Iris pigment epithelial cell (primary cell): ENCODE results near the gene SLC7A9.

ENCODE experiments used
- DNase-seq: peaks from one replicate; pipeline ENCODE4 v3.0.0-alpha.2; 2011; ENCODE audit warnings: low read depth

SLC7A9 gene

GRCh38 chr19:32824916-32825608 lies 44.5 kb downstream of the SLC7A9 start:
- no peak for DNase-seq

- DNase-seq = no peak
Observed at GRCh38 chr19:32824191-32824751, 45.3 kb downstream of the SLC7A9 start.

- DNase-seq = no peak
Observed at GRCh38 chr19:32823747-32824102, 45.8 kb downstream of the SLC7A9 start.

DNA sequence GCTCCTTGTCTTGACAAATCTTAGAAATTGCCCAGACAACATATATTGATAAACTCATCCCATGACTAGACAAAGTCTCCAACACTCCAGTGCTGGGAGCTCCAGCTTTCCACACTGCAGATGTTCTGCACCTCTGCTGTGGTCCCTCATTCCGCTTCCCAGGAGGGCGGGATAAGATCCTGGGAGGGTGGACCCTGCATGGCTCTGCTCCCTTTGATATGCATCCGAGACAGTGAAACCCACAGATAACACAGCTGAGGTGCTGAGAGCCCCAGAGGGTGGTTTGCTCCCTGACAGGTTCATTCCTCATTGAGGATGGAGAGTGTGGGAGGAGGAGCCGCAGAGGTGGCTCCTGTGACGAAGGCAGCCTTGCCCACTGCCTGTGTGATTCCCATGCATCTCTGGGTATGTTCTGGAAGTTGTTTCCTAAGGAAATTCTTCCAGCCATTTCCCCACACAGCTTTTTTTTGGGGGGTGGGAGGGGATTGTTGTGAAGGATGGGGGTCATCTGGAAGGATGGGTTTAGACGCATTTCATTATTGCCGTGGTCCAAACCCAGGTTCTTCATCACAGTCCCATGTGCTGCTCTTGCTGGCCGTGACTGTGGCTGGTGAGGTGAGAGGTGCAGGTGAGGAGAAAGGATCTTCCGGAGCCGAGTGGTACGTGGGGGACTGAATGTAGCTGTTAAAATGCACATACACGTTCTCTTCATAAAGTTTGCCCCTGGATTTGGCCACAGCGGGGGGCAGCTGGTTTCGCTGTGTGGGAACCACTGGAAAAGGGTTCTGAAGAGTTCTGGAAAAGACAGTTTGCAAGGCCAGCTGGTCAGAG lies 46.4 kb downstream of the SLC7A9 start:
- no peak for DNase-seq

GRCh38 chr19:32819419-32820400 lies 49.9 kb downstream of the SLC7A9 start:
- no peak for DNase-seq

GRCh38 chr19:32818536-32818935 lies 51.0 kb downstream of the SLC7A9 start:
- DNase-seq = no peak

- DNase-seq = no peak
Observed at GRCh38 chr19:32817569-32818476, 51.7 kb downstream of the SLC7A9 start.

GRCh38 chr19:32816555-32817099 lies 52.9 kb downstream of the SLC7A9 start:
- DNase-seq = no peak

- DNase-seq = no peak
Observed at GRCh38 chr19:32814624-32815023, 54.9 kb downstream of the SLC7A9 start.

DNA sequence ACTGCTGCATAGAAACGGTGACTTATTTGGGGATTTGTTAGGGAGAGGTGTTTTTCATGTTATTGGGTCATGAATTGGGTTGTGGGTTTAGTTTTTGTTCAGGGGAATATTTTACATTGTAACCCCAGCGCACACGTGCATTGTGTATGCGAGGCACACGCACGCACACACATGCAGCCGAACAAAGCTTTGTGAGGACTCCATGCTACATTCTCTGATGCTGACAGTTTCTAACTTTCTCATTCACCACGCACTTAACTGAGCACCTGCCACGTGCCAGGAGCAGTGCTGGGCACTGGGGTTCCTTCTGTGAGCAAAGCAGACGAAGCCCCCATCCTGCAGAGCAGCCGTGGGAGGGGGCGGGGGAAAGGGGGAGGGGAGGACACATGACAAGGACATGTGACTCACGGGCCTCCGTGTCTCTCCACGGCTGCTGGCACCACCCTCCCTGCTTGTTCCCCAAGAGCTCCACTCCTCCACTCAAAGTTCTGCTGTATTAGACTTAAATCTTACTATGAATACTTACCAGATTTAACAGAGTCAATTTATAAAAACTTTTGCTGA lies 55.6 kb downstream of the SLC7A9 start:
- no peak for DNase-seq

GRCh38 chr19:32812571-32812970 lies 57.0 kb downstream of the SLC7A9 start:
- DNase-seq = no peak

DNA sequence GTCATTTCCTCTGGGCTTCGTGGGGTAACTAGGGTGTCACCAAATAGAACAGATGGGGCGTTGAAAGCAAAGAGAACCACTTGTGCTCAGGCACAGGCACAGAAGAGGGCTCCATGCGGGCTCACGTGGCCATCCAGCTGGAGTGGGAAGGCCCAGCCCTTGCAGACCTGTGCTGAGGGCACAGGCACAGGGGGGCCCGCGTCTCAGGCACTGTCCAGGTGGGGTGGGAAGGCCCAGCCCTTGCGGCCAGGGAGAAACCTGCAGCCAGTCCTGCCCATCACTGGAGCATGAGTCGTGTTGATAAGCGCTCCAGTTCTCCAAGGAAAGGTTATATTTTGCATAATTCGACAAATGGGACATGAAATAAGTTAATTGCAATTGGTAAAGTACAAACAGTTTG lies 57.5 kb downstream of the SLC7A9 start:
- no peak for DNase-seq

GRCh38 chr19:32811151-32811550 lies 58.4 kb downstream of the SLC7A9 start:
- no peak for DNase-seq

DNA sequence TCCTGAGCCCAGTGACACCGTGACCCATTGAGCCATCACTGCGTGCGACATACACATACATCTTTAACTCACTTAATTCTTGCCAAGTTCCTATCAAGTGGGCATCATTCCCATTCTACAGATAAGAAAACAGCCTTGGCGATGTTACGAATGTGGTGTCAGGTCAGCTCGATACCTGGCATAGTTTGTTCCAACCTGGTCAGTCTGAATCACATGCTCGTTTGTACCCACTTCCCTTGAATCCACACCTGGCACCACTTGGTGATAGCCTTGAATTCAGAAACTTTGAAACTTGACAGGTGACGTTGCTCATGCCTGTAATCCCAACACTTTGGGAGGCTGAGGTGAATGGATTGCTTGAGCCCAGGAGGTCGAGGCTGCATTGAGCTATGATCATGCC lies 59.1 kb downstream of the SLC7A9 start:
- DNase-seq = no peak

DNA sequence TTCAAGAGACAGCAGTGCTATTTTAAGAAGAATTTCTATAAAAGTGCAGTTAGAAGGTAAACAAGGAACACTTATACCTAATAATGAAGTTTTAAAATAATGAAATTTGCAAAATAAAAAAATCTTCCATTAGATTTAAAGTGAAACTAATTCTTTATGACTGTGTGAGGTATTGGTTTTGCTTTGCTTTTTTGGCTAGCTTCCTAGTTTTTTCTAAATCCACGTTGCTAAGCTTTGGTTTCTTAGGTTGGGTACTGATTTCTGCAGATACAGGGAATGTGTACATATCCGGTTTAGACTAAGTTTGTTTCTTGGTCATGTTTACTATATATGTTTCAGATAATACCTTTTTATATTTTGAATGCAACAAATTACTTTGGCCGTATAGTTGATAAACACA lies 59.8 kb downstream of the SLC7A9 start:
- peak; percentile 12 for DNase-seq

DNA sequence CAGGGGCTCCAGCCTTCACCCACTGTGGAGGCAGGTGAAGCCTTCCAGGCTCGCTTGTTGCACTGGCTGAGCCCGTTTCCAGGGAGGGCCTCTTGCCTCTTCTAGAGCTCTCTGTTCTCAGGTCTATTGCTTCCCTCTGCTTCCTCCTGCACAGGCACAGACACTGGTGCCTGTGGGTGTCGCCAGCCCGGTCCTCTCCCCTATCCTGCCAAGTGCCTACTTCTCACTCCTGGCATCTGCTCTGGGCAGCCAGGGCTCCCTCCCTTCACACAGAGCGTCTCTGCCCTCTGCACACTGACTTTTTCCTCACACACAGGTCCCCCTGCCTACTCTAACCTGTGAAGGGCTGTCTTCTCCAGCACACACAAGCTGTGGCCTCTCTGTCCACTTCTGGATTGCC lies 60.3 kb downstream of the SLC7A9 start:
- DNase-seq = no peak

DNA sequence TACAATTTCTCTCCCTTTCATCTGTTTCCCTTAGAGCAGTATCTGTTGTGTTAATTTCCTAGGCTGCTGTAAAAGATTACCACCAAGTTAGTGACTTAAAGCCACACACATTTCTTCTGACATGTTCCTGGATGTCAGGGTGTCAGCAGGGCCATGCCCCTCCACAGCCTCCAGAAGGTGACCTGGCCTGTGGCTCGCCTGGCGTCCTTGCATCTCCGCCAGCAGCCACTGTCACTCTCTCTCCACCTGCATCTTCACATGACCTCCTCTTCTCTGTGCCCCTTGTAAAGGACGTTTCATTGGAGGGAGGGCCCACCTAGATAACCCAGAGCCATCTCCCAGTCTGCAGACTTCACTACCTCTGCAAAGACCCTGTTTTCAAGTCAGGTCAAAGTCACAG lies 61.3 kb downstream of the SLC7A9 start:
- no peak for DNase-seq

DNA sequence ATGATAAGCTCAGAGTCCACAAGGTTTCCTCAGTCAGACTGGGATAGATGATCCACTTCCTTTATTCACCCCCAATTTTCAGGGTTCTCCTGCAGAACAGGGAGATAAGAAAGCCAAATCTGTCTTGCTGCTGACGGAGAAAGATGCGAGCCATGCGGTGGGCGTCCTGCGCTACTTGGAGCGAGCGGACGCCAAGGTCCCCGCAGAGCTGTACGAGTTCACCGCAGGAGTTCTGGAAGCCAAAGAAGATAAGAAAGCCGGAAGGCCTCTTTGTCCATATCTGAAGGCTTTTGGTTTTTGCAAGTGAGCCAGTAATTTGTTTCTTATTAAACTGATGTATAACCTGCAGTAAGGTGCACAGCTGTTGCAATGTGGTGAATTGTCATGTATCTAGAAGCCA lies 66.7 kb downstream of the SLC7A9 start:
- DNase-seq = no peak

DNA sequence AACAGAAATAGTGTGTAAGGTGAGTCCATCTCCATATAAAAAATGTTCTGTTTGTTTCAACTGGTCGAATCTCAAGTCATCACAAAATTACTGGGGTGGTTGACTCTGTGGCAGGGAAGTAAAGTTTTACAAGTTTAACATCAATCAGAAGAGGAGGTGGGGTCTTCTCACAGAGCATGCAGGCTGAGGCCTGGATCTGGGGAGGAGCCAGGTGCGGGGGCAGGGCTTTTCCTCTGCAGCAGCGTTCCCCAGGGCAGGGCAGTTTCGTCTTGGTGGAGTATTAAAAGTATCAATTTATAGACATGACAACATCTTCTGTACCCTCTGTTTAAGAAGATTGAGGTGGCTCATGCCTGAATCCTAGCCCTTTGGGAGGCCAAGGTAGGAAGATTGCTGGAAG lies 68.8 kb downstream of the SLC7A9 start:
- DNase-seq = no peak

DNA sequence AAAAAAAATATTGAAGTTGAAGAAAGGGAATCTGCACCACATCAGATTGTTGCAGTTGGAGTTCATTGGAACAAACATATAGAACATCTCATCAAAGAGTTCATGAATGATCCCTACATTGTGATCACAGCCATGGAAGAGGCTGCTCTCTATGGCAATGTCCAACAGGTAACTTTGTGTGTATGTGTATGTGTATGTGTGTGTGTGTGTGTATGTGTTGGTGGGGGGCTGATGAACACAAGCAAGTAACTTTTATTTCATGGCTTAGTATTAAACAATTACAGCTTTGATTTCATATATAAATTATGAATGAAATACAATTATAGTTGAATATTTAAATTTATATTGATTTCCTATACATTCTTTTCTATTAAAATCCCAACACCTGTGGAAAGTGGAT lies 69.4 kb downstream of the SLC7A9 start:
- no peak for DNase-seq
